ENCODE data around the gene CACNA1B.

- TF ChIP-seq CTCF (IDR thresholded peaks at IDR 0.05): no peak
- no peak for TF ChIP-seq ZFX (IDR thresholded peaks at IDR 0.05; ENCODE audit: borderline replicate concordance)
Observed at GRCh38 chr9:137873858-137874362, 3.7 kb upstream of the CACNA1B start.
